Uterus (tissue), 2 donors: ENCODE measurements around the gene SAP25.
"Not testable (repeated sequence)": the region's sequence is repeated elsewhere in the genome, so short reads cannot be mapped to it uniquely, and the experiment has no call there.

Experiments used
- CTCF ChIP-seq, 4 experiments: fragments of 200-600 bp in 2 of 4; fragments of 450-650 bp in 2 of 4; sonication (generic) in 2 of 4; IDR thresholded peaks; one replicate each; pipeline ENCODE4 v1.5.1; 2016 to 2019; ENCODE audit warnings: antibody characterized with exemption in 4 of 4, mild to moderate bottlenecking in 2 of 4, moderate library complexity in 1 of 4
- POLR2A ChIP-seq, 2 donors: fragments of 450-650 bp; IDR thresholded peaks; one replicate each; pipeline ENCODE4 v1.6.1; 2016; ENCODE audit warnings: antibody characterized with exemption in 2 of 2, mild to moderate bottlenecking in 1 of 2, moderate library complexity in 1 of 2

DNA sequence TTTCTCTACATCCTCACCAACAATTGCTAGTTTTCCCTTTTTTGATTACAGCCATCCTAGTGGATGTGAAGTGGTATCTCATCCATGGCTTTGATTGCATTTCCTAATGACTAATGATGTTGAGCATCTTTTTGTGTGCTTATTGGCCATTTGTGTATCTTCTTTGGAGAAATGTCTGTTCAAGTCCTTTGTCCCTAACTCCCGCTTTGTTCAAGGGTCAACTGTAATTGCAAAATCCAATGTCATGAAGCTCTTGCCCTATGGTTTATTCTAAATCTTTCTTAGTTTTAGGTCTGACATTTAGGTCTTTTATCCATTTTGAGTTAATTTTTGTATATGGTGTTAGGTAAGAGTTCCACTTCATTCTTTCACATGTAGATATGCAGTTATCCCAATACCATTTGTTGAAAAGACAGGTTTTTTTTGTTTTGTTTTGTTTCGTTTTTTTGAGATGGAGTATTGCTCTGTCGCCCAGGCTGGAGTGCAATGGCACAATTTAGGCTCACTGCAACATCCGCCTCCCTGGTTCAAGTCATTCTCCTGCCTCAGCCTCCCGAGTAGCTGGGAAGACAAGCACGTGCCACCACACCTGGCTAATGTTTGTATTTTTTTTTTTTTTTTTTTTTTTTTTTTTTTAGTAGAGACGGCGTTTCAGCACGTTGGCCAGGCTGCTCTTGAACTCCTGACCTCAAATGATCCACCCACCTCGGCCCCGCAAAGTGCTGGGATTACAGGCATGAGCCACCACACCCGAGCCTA lies 45.4 kb downstream of the SAP25 start:
- TF ChIP-seq CTCF, POLR2A (IDR thresholded peaks at IDR 0.05): not testable (repeated sequence)
